Left lung (tissue), 10 donors: Measurements from ENCODE around the gene CLK2. TPM values are rescaled to one million over a fixed set of nuclear protein-coding genes. Genes with fewer than 3 reads are reported as not detected.
A peak's percentile ranks its signal among the peaks of the same experiment; 100 is the strongest.
"Not testable (repeated sequence)": the region's sequence is repeated elsewhere in the genome, so short reads cannot be mapped to it uniquely, and the experiment has no call there.

ENCODE experiments used
- ATAC-seq: fragments of 200-7000 bp; cut with Tn5 transposase; one replicate; pipeline ENCODE4 v1.9.1; 2020; ENCODE audit warnings: moderate library complexity
- DNase-seq, 4 donors: peaks; one replicate each; pipeline ENCODE4 v3.0.0-alpha.2; 2013 to 2020
- H3K27ac ChIP-seq, 2 donors: fragments of 200-600 bp; sonication (generic) in 1 of 2; one replicate each; pipeline versions ENCODE4 v1.5.0 to v1.8.0; 2020 to 2021
- H3K27me3 ChIP-seq, 2 donors: fragments of 200-600 bp; sonication (generic) in 1 of 2; one replicate each; pipeline versions ENCODE4 v1.5.0 to v1.8.0; 2020 to 2021
- H3K36me3 ChIP-seq, 2 donors: fragments of 200-600 bp; sonication (generic) in 1 of 2; one replicate each; pipeline versions ENCODE4 v1.5.0 to v1.8.0; 2020 to 2021
- H3K4me1 ChIP-seq, 2 donors: fragments of 200-600 bp; one replicate each; pipeline ENCODE4 v1.8.0; 2021
- H3K4me3 ChIP-seq, 2 donors: fragments of 200-600 bp; sonication (generic) in 1 of 2; one replicate each; pipeline versions ENCODE4 v1.5.0 to v1.8.0; 2020 to 2021; ENCODE audit warnings: mild to moderate bottlenecking in 1 of 2
- H3K9me3 ChIP-seq, 2 donors: fragments of 200-600 bp; sonication (generic) in 1 of 2; one replicate each; pipeline versions ENCODE4 v1.5.0 to v1.8.0; 2020 to 2021
- intact Hi-C, 2 donors: fragments of 100-400 bp; cut with DNase I; formaldehyde crosslinking; loops; one replicate each; pipeline versions ENCODE4 v1.11.2 to v1.14.2; 2022
- polyA plus RNA-seq, 6 donors: library from polyadenylated mRNA; unstranded; fragments of 120-200 nt; gene quantifications; one replicate each; pipeline ENCODE4 v1.2.1, GENCODE V29; 2013; ENCODE audit not compliant: insufficient read length in 6 of 6
- total RNA-seq, 2 donors: library from RNA; stranded (reverse); fragmentation: NEBNext Ultra II Directional; extraction: Animal tissue kit (Norgen Biotek cat#: 25700); gene quantifications; one replicate each; pipeline ENCODE4 v1.2.1, GENCODE V29; 2021
- TF ChIP-seq, protein P1 (sequence below), 2 donors: fragments of 200-600 bp; sonication (generic) in 1 of 2; IDR thresholded peaks; one replicate each; pipeline versions ENCODE4 v1.5.0 to v1.8.0; 2021; ENCODE audit warnings: antibody characterized with exemption in 2 of 2
- donor health status: DM: no; HTN: yes; CAD: no.
- donor health status: DM: no; HTN: no; CAD: no.

The CLK2 gene
- total and polyA plus RNA-seq, 8 donors, result 45.4 to 94.8 (median 76.6) TPM

DNA sequence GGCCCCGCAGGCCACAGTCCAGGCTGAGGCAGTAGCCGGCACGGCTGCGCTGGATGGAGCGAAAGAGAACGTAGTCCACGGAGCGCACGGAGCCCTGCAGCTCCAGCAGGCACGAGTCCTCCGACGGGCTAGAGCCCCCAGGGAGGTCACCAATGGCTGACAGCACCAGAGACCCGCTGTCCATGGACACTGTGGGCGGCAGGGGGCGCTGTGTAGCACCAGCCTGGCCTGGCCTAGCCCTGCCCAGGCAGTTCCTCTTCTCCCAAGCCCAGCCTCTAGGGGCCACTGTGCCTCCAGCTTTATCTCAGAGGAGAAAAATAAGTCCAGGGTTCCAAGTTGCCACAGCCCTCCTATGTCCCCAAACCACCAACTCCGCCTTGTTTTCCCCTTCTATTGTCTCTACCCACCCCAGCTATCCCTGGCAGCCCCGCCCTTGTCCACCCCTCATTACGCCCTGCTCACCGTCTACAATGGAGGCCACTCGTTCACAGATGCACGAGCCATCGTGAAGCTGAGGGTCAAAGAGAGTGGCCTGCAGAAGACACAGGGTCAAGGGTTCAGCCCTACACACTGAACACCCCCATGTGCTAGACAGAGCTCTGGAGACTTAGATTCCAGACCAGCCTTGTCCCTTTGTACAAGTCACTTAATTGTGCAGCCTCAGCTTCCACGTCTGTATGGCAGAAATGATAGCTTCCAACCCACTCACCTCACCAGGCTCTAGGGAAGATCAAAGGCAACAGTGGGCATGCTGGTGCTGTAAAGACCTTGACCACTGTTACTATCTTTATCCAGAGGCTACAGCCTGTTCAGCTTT lies 22.5 kb downstream of the CLK2 start:
- peak; percentile 81 to 99 (median 94) for DNase-seq
- Histone ChIP-seq H3K4me1 (peaks cover 21 to 37% of the 10 kb centered on the region in 2 donors), H3K36me3 (peaks cover 0 to 19% of the 10 kb centered on the region in 2 donors), H3K9me3 (no peaks in the 10 kb centered on the region), H3K27me3 (no peaks in the 10 kb centered on the region), H3K4me3 (peak overlapping the region in 1 of 2 donors; percentile 26), H3K27ac (peak overlapping the region in 1 of 2 donors; percentile 42)
- TF ChIP-seq, protein P1, sequence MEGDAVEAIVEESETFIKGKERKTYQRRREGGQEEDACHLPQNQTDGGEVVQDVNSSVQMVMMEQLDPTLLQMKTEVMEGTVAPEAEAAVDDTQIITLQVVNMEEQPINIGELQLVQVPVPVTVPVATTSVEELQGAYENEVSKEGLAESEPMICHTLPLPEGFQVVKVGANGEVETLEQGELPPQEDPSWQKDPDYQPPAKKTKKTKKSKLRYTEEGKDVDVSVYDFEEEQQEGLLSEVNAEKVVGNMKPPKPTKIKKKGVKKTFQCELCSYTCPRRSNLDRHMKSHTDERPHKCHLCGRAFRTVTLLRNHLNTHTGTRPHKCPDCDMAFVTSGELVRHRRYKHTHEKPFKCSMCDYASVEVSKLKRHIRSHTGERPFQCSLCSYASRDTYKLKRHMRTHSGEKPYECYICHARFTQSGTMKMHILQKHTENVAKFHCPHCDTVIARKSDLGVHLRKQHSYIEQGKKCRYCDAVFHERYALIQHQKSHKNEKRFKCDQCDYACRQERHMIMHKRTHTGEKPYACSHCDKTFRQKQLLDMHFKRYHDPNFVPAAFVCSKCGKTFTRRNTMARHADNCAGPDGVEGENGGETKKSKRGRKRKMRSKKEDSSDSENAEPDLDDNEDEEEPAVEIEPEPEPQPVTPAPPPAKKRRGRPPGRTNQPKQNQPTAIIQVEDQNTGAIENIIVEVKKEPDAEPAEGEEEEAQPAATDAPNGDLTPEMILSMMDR (IDR thresholded peaks at IDR 0.05), result peak; percentile 99 to 100
- intact Hi-C loops, result no loop called here
- peak; percentile 86 for ATAC-seq

DNA sequence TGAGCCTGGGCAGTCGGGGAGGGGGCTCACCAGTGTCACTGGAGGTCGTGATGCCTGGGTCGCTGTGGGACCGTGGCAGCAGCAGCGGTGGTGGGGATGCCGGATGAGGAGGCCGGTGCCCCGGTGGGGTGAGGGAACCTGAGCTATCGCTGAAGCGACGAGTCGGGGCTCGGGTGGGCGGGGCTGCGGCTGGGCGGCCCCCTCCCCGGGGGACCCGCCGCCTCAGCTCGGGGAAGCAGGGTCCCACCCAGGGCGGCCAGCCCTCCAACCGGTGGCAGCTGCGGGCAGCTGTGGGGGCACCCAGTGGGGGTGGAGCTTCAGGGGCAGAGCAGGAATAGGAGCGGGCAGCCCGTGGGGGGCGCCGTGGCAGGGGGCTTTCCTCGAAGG lies 23.1 kb downstream of the CLK2 start:
- no peak for DNase-seq
- peaks cover 21 to 36% of the 10 kb centered on the region in 2 donors for H3K4me1 ChIP-seq
- H3K4me3 ChIP-seq, result peak overlapping the region in 1 of 2 donors; percentile 26
- intact Hi-C loops, result no loop called here
- H3K9me3 ChIP-seq, result no peaks in the 10 kb centered on the region
- H3K27ac ChIP-seq, result peak overlapping the region in 1 of 2 donors; percentile 42
- no peaks in the 10 kb centered on the region for H3K27me3 ChIP-seq
- peaks cover 0 to 19% of the 10 kb centered on the region in 2 donors for H3K36me3 ChIP-seq
- TF ChIP-seq, protein P1 (IDR thresholded peaks at IDR 0.05), result no peak
- no peak for ATAC-seq

DNA sequence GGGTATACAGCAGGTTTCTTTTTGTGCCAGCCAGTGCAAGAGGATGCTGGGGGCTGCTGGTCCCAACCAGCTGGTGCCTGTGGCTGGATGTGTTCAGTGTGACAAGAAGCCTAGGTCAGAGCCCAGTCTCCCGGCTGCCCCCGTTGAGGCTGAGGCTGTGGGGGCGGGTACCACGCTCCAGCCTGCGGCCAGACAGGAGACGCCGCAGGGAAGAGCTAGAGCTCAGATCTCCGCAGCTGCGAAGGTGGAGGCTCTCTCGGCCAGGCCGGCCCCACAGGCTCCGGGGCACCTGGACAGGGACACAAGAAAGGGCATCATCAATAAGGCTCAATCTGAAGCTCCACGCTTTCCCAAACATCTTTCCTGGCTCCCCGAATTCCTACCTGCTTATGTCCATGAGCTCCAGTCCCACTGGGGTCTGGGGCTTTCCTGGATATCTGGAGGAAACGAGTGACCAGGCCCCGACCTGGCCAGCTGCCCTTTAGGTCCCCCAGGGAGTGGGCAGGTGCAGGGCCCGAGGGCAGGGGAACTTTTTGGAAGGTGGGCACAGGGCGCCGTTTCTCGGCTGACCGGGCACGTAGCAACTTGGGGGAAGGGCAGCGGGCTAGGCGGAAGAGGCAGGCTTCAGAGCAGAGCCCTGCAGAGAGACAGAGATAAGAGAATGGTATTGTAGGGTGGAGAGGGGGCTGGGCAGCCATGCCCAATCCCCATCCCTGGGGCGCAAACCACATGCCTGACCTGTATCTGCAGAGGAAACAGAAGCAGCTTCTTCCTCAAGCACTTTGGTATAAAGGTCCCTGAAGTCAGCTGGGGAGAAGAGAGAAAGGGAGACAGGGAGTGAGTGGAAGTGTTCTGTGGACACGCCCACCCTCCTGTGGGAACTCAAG lies 25.4 kb downstream of the CLK2 start:
- Histone ChIP-seq H3K36me3 (peaks cover 0 to 19% of the 10 kb centered on the region in 2 donors), H3K27me3 (no peaks in the 10 kb centered on the region), H3K9me3 (no peaks in the 10 kb centered on the region), H3K27ac (no peak overlapping the region), H3K4me1 (peaks cover 10 to 36% of the 10 kb centered on the region in 2 donors), H3K4me3 (no peak overlapping the region)
- TF ChIP-seq, protein P1 (IDR thresholded peaks at IDR 0.05), result no peak
- intact Hi-C loops, result no loop called here
- DNase-seq (peak in 1 of 4 donors; percentile 75), ATAC-seq (no peak)

DNA sequence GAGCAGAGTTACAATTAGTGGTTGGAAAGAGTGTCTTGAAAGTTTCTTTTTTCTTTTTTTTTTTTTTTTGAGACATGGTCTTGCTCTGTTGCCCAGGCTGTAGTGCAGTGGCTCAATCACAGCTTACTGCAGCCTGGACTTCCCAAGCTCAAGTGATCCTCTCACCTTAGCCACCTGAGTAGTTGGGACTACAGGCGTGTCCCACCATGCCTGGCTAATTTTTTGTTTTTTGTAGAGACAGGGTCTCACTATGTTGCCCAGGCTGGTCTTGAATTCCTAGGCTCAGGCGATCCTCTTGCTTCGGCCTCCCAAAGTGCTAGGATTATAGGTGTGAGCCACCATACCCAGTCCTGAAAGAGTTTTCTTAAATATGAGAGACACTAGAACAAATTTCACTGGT lies 26.5 kb downstream of the CLK2 start:
- intact Hi-C loops, H3K4me3 ChIP-seq, H3K27me3 ChIP-seq, DNase-seq, H3K27ac ChIP-seq, ATAC-seq, H3K9me3 ChIP-seq: not testable (repeated sequence)
- Histone ChIP-seq H3K4me1 (peaks cover 10 to 47% of the 10 kb centered on the region in 2 donors), H3K36me3 (peaks cover 0 to 19% of the 10 kb centered on the region in 2 donors)

DNA sequence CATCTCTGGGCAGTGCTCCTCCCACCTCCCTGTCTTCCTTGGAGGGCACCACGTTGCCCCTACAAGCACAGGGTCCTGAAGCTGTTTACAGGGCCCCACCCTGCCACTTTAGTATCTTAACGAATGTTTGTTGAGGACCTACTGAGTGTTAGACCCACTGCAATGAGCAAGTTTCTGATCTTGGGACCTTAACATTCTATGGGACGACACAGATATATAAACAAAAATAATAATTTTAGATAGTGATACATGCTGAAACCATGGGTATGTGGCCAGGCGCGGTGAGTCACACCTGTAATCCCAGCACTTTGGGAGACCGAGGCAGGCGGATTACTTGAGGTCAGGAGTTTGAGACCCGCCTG lies 28.2 kb downstream of the CLK2 start:
- Histone ChIP-seq H3K9me3 (no peaks in the 10 kb centered on the region), H3K4me1 (peaks cover 0 to 48% of the 10 kb centered on the region in 2 donors), H3K27ac (peak overlapping the region; percentile 92 to 95), H3K27me3 (no peaks in the 10 kb centered on the region), H3K36me3 (peaks cover 0 to 19% of the 10 kb centered on the region in 2 donors), H3K4me3 (peak overlapping the region; percentile 53 to 56)
- DNase-seq, result no peak
- intact Hi-C loops, result no loop called here
- no peak for ATAC-seq
- TF ChIP-seq, protein P1 (IDR thresholded peaks at IDR 0.05), result no peak
